ENCODE results near the gene HSF2BP.
"Not testable (repeated sequence)": the region's sequence is repeated elsewhere in the genome, so short reads cannot be mapped to it uniquely, and the experiment has no call there.

Gene HSF2BP

GRCh38 chr21:43596616-43597015 is 62.7 kb downstream of the HSF2BP start:
- no peak for DNase-seq

- DNase-seq = not testable (repeated sequence)
These were observed 63.5 kb downstream of the HSF2BP start for GRCh38 chr21:43595769-43596168.

- DNase-seq = no peak
These were observed 66.2 kb downstream of the HSF2BP start for GRCh38 chr21:43593078-43593477.

GRCh38 chr21:43591571-43591970 is 67.7 kb downstream of the HSF2BP start:
- no peak for DNase-seq

GRCh38 chr21:43590194-43590593 is 69.1 kb downstream of the HSF2BP start:
- DNase-seq = no peak

- no peak for DNase-seq
These were observed 70.3 kb downstream of the HSF2BP start for GRCh38 chr21:43588957-43589356.

GRCh38 chr21:43585924-43586413 is 73.3 kb downstream of the HSF2BP start:
- DNase-seq = no peak

- DNase-seq = no peak
These were observed 73.8 kb downstream of the HSF2BP start for GRCh38 chr21:43585514-43585913.

GRCh38 chr21:43581453-43581852 is 77.8 kb downstream of the HSF2BP start:
- DNase-seq = no peak

GRCh38 chr21:43578677-43579303 is 80.5 kb downstream of the HSF2BP start:
- DNase-seq = no peak

GRCh38 chr21:43575473-43575844 is 83.8 kb downstream of the HSF2BP start:
- DNase-seq = no peak

- no peak for DNase-seq
These were observed 84.4 kb downstream of the HSF2BP start for GRCh38 chr21:43574741-43575472.

GRCh38 chr21:43573921-43574320 is 85.4 kb downstream of the HSF2BP start:
- no peak for DNase-seq

GRCh38 chr21:43572446-43572845 is 86.8 kb downstream of the HSF2BP start:
- DNase-seq = no peak

GRCh38 chr21:43571976-43572375 is 87.3 kb downstream of the HSF2BP start:
- DNase-seq = no peak

GRCh38 chr21:43570195-43570594 is 89.1 kb downstream of the HSF2BP start:
- DNase-seq = not testable (repeated sequence)

GRCh38 chr21:43562451-43562850 is 96.8 kb downstream of the HSF2BP start:
- not testable (repeated sequence) for DNase-seq

GRCh38 chr21:43540561-43540960 is 118.7 kb downstream of the HSF2BP start:
- DNase-seq = not testable (repeated sequence)

GRCh38 chr21:43522495-43523131 is 136.7 kb downstream of the HSF2BP start:
- DNase-seq = not testable (repeated sequence)

GRCh38 chr21:43517701-43518100 is 141.6 kb downstream of the HSF2BP start:
- DNase-seq = not testable (repeated sequence)

GRCh38 chr21:43516860-43517627 is 142.2 kb downstream of the HSF2BP start:
- not testable (repeated sequence) for DNase-seq

GRCh38 chr21:43516295-43516847 is 142.9 kb downstream of the HSF2BP start:
- DNase-seq = not testable (repeated sequence)

- not testable (repeated sequence) for DNase-seq
These were observed 144.5 kb downstream of the HSF2BP start for GRCh38 chr21:43514834-43515233.

Measured in stimulated activated naive CD4-positive, alpha-beta T cell treated with Interleukin-2 at 50 U/mL for 16 hours (primary cell).